Subcutaneous adipose tissue (tissue), 4 donors: ENCODE data around the gene MUC5AC. TPM values are rescaled to one million over a fixed set of nuclear protein-coding genes. Genes with fewer than 3 reads are reported as not detected.

Experiments
- total RNA-seq, 4 donors: library from RNA; depleted of rRNA; stranded (reverse); fragments of >200 nt; gene quantifications; one replicate each; pipeline ENCODE4 v1.1.0, GENCODE V29; 2016
- TF ChIP-seq, protein P1 (sequence below): fragments of 450-650 bp; IDR thresholded peaks from one replicate; pipeline ENCODE4 v1.5.1; 2016; ENCODE audit warnings: low read depth, mild to moderate bottlenecking, control low read depth, antibody characterized with exemption, moderate library complexity

MUC5AC gene
- total RNA-seq, 4 donors from 2014 or later = not detected

DNA sequence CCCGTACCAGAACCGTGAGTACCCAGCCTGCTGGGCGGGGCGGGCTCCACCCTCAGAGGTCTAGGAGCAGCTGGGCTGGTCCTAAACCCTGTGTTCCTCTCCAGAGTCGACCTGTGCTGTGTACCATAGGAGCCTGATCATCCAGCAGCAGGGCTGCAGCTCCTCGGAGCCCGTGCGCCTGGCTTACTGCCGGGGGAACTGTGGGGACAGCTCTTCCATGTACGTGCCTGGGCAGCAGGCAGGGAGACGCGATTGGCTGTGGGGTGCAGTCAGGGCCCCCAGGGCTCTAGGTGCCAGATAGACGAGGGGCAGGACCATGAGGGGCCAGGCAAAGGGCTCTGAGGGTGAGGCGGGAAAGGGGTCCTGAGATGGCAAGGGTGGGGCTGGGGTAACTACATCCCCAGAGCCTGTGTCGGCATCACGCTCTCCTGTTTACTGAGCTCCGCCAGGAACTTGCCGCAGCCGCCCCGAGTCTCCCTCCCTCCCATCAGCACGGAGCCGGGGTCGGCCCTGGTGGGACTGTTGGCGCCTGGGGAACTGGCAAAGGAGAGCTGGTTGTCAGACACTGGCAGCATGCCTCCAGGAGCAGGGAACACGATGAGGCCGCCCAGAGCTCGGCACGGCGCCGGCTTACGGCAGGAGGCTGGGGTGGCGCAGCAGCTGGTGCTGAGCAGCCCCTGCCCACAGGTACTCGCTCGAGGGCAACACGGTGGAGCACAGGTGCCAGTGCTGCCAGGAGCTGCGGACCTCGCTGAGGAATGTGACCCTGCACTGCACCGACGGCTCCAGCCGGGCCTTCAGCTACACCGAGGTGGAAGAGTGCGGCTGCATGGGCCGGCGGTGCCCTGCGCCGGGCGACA, 42.2 kb downstream of the MUC5AC start:
- TF ChIP-seq, protein P1, sequence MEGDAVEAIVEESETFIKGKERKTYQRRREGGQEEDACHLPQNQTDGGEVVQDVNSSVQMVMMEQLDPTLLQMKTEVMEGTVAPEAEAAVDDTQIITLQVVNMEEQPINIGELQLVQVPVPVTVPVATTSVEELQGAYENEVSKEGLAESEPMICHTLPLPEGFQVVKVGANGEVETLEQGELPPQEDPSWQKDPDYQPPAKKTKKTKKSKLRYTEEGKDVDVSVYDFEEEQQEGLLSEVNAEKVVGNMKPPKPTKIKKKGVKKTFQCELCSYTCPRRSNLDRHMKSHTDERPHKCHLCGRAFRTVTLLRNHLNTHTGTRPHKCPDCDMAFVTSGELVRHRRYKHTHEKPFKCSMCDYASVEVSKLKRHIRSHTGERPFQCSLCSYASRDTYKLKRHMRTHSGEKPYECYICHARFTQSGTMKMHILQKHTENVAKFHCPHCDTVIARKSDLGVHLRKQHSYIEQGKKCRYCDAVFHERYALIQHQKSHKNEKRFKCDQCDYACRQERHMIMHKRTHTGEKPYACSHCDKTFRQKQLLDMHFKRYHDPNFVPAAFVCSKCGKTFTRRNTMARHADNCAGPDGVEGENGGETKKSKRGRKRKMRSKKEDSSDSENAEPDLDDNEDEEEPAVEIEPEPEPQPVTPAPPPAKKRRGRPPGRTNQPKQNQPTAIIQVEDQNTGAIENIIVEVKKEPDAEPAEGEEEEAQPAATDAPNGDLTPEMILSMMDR = no peak

DNA sequence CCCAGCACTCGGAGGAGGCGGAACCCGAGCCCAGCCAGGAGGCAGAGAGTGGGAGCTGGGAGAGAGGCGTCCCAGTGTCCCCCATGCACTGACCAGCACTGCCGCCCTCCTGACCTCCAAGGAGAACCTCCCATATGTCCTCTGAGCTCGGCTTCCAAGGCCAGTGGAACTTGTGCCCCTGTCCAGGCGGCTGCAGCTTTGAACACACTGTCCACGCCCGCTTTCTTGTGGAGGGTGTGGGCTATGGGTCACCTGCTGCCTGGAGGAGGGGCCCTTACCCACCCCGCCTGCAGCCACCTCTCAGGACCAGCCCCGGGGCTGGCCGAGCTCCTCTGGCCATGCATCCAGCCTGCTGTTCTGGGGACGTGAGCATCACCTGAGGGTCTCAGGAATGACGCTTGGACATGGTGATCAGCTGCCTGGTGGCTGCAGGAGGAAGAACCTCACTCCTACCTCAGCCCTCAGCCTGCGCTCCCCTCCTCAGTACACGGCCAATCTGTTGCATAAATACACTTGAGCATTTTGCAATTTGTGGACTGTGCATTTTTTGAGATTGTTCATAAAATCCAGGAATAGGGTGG, 42.9 kb downstream of the MUC5AC start:
- TF ChIP-seq, protein P1 = no peak

DNA sequence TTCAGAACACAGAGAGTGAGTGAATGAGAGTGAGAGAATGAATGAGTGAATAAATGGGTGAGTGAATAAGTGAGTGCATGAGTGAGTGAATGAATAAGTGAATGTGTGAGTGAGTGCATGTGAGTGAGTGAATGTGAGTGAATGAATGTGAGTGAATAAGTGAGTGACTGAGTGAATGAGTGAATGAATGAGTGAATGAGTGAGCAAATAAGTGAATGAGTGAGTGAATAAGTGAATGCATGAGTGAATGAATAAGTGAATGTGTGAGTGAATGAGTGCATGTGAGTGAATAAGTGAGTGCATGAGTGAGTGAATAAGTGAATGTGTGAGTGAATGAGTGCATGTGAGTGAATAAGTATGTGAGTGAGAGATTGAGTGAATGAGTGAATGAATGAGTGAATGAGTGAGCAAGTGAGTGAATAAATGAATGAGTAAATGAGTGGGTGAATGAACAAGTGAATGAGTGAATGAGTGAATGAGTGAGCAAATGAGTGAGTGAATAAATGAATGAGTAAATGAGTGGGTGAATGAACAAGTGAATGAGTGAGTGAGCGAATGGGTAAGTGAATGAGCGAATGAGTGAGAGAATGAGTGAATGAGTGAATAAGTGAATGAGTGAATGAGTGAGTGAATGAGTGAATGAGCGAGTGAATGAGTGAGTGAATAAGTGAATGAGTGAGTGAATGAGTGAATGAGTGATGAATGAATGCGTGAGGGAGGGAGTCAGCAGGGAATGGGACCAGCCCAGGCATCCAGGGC, 43.8 kb downstream of the MUC5AC start:
- TF ChIP-seq, protein P1 = no peak

DNA sequence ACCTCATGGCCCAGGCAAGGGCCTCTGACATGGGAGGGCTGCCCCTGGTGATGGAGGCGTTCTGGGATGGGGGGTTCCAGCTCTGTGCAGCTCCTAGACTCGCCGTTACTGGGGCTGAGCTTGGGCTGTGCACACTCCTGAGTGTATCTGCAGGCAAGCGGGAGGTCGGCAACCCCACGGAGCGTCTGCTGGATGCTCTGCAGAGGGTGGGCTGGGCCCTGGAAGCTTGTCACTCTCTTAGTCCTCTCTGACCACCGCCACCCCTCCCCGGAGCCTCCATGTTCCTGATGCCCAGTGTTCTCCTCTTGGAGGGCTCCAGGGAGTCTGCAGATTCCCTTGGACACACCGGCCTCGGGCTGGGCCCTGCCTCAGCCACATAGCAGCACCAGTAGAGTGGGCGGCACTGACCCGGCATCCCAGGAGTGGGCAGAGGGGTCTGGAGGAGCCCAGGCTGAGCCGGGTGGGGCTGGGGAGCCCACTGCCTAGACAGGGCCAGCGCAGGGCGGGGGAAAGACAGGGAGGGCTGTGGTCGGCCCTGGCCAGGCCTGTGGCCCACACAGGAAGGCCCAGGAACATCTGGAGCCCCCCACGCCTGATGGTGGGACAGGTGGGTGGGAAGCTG, 44.5 kb downstream of the MUC5AC start:
- TF ChIP-seq, protein P1 = no peak

DNA sequence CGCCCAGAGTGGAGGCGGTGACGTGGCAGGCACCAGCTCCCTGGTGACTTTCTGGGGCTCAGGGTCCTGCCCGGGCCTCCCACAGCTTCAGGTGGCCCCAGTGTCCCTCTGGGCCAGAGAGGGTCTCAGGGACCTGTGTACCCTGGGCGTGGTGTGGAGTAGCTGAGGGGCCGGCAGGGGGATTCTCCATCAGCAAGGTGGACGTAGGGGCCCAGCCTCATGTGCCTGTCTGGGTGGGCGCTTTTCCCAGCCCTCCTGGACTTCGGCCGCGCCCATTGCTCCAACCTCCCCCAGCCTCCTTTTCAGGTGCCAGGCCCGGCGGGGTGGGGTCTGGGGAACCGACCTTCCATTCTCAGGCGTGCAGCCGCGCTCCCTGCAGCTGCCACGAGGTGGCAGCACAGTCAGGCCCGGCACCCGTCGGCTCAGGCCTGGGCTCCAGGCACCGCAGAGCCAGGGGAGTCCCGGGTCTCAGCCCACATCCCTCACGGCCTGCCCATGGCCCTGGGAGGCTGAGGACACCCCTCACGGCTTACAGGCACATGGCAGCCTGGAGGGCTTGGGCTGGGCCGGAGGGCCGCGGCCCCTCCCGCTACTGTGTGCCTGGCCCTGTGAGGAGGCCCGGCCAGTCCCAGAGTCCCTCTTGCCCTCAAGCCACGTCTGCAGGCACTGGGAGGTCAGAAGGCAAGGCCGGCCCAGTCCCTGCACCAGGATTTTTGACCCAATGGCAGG, 45.2 kb downstream of the MUC5AC start:
- TF ChIP-seq, protein P1 = no peak

DNA sequence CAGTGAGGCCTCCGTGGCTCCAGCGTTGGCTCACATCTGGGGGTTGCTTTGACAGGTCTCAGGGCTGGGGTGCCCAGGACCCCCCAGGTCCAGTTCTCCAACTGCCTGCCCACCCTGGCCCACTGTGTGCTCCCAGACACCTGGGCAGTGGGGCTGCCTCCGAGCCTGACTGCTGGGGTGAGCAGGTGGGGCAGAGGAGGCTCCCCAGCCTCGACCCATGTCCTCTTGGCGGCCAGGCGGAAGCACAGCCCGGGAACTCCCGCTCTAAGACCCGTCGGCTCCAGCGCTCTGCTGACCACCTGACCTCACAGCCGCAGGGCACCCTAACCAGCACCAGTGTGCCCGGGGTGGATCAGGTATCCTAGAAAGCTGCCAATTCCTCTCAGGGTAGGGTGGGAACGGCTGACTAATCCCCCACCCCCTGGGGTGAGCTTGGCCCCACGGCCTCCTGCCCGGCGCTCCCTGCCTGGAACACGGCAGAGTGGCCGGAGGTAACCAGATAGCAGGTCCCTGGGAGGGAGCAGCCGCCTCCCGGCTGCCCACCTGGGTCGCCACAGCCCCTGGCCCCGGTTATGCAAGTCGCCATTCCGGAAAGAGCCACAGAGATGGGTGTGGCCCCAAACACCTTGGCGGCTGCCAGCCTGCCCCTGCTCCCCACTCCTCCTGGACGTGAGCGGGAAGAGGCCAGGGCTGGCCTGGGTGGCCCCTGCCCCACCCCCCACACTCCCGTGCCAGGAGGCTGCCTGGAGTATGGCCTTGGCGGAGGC, 45.9 kb downstream of the MUC5AC start:
- TF ChIP-seq, protein P1 = no peak
